Activated CD8-positive, alpha-beta T cell treated with anti-CD3 and anti-CD28 coated beads, Interleukin-2, amount 10 ng/mL, durations not matched to agents 7 days and 5 days (primary cell): ENCODE data around the gene KIAA1755. TPM values are rescaled to one million over a fixed set of nuclear protein-coding genes. Genes with fewer than 3 reads are reported as not detected.
"Not testable (repeated sequence)": the region's sequence is repeated elsewhere in the genome, so short reads cannot be mapped to it uniquely, and the experiment has no call there.

Experiments
- ATAC-seq: fragments of 150-1000 bp; cut with Tn5 transposase; one replicate; pipeline ENCODE4 v1.10.0; 2021; ENCODE audit warnings: moderate library complexity
- CTCF ChIA-PET: fragments of 350-600 bp; sonication (Branson Sonifier 250); formaldehyde crosslinking; loops from one replicate; lab custom pipeline; 2021; ENCODE audit warnings: antibody characterized with exemption; lab: Charles Lee
- POLR2A ChIA-PET: fragments of 350-600 bp; sonication (Branson Sonifier 250); formaldehyde crosslinking; loops from one replicate; lab custom pipeline; 2021; ENCODE audit warnings: antibody characterized with exemption; lab: Charles Lee
- DNase-seq: peaks from one replicate; pipeline ENCODE4 v3.0.0-alpha.2; 2020
- H3K27ac Mint-ChIP-seq: one replicate; pipeline ENCODE4 v1.8.0; 2021; ENCODE audit warnings: mild to moderate bottlenecking, mixed read lengths
- H3K27me3 Mint-ChIP-seq: one replicate; pipeline ENCODE4 v1.8.0; 2021; ENCODE audit warnings: low read depth, mixed read lengths
- H3K36me3 Mint-ChIP-seq: one replicate; pipeline ENCODE4 v1.8.0; 2021; ENCODE audit warnings: low read depth, mixed read lengths
- H3K4me1 Mint-ChIP-seq: one replicate; pipeline ENCODE4 v1.8.0; 2021; ENCODE audit warnings: low read depth, mixed read lengths
- H3K4me3 Mint-ChIP-seq: one replicate; pipeline ENCODE4 v1.8.0; 2021; ENCODE audit warnings: mild to moderate bottlenecking, mixed read lengths
- H3K9me3 Mint-ChIP-seq: one replicate; pipeline ENCODE4 v1.8.0; 2022; ENCODE audit warnings: mixed read lengths; ENCODE audit not compliant: insufficient read depth
- total RNA-seq, 2 experiments: library from RNA; stranded (reverse); gene quantifications; one replicate each; pipeline ENCODE4 v1.2.3, GENCODE V29; 2021

The KIAA1755 gene
- total RNA-seq, 2 experiments from 2014 or later = not detected

- POLR2A ChIA-PET, H3K27ac Mint-ChIP-seq: not testable (repeated sequence)
These were observed 23.6 kb upstream of the KIAA1755 start for GRCh38 chr20:38284066-38284650.

GRCh38 chr20:38283236-38283635, 22.7 kb upstream of the KIAA1755 start:
- H3K9me3 Mint-ChIP-seq = no peaks in the 10 kb centered on the region
- CTCF ChIA-PET = no interaction called here
- H3K4me3 Mint-ChIP-seq = no peak overlapping the region
- DNase-seq (no peak), ATAC-seq (no peak)
- H3K27ac Mint-ChIP-seq = no peak overlapping the region
- no peaks in the 10 kb centered on the region for H3K36me3 Mint-ChIP-seq
- H3K4me1 Mint-ChIP-seq = no peaks in the 10 kb centered on the region
- POLR2A ChIA-PET = no interaction called here
- H3K27me3 Mint-ChIP-seq = peaks cover 14% of the 10 kb centered on the region

More at GRCh38 chr20:38284066-38284650, 23.6 kb upstream of the KIAA1755 start:
- CTCF ChIA-PET, DNase-seq, H3K36me3 Mint-ChIP-seq, H3K9me3 Mint-ChIP-seq, H3K4me3 Mint-ChIP-seq, ATAC-seq, H3K4me1 Mint-ChIP-seq: not testable (repeated sequence)
- peaks cover 14% of the 10 kb centered on the region for H3K27me3 Mint-ChIP-seq

- POLR2A ChIA-PET, H3K27me3 Mint-ChIP-seq, ATAC-seq, H3K36me3 Mint-ChIP-seq, H3K9me3 Mint-ChIP-seq, H3K4me3 Mint-ChIP-seq, DNase-seq, CTCF ChIA-PET, H3K4me1 Mint-ChIP-seq, H3K27ac Mint-ChIP-seq: not testable (repeated sequence)
These were observed 20.8 kb upstream of the KIAA1755 start for GRCh38 chr20:38281176-38281915.

- no peak overlapping the region for H3K4me3 Mint-ChIP-seq
- H3K36me3 Mint-ChIP-seq = no peaks in the 10 kb centered on the region
- H3K27me3 Mint-ChIP-seq = peaks cover 9% of the 10 kb centered on the region
- no peak overlapping the region for H3K27ac Mint-ChIP-seq
- CTCF ChIA-PET = no interaction called here
- POLR2A ChIA-PET = no interaction called here
- no peaks in the 10 kb centered on the region for H3K4me1 Mint-ChIP-seq
- H3K9me3 Mint-ChIP-seq = no peaks in the 10 kb centered on the region
- ATAC-seq (no peak), DNase-seq (no peak)
These were observed 18.2 kb upstream of the KIAA1755 start for GRCh38 chr20:38278763-38279162.

- no peak overlapping the region for H3K27ac Mint-ChIP-seq
- H3K4me3 Mint-ChIP-seq = no peak overlapping the region
- ChIA-PET POLR2A (no interaction called here), CTCF (interaction anchor here (0.6 kb wide), 1 partner anchor 195 kb away, joined by 3 read pairs; no protein-coding TSS in a partner anchor)
- H3K4me1 Mint-ChIP-seq = no peaks in the 10 kb centered on the region
- ATAC-seq (no peak), DNase-seq (no peak)
- no peaks in the 10 kb centered on the region for H3K36me3 Mint-ChIP-seq
- peaks cover 4% of the 10 kb centered on the region for H3K27me3 Mint-ChIP-seq
- H3K9me3 Mint-ChIP-seq = no peaks in the 10 kb centered on the region
These were observed 17.6 kb upstream of the KIAA1755 start for GRCh38 chr20:38278131-38278530.

- ATAC-seq (no peak), DNase-seq (no peak)
- Mint-ChIP-seq H3K4me1 (no peaks in the 10 kb centered on the region), H3K36me3 (no peaks in the 10 kb centered on the region), H3K9me3 (no peaks in the 10 kb centered on the region), H3K27me3 (peaks cover 4% of the 10 kb centered on the region), H3K4me3 (no peak overlapping the region), H3K27ac (no peak overlapping the region)
- ChIA-PET CTCF (no interaction called here), POLR2A (no interaction called here)
These were observed 17.2 kb upstream of the KIAA1755 start for GRCh38 chr20:38277691-38278090.

- CTCF ChIA-PET = no interaction called here
These were observed 16.8 kb upstream of the KIAA1755 start for GRCh38 chr20:38277285-38277684.

GRCh38 chr20:38275815-38276550, 15.4 kb upstream of the KIAA1755 start:
- H3K4me3 Mint-ChIP-seq = no peak overlapping the region
- ATAC-seq = no peak
- peaks cover 4% of the 10 kb centered on the region for H3K27me3 Mint-ChIP-seq
- no peak for DNase-seq
- no peaks in the 10 kb centered on the region for H3K9me3 Mint-ChIP-seq
- H3K36me3 Mint-ChIP-seq = no peaks in the 10 kb centered on the region
- H3K27ac Mint-ChIP-seq = no peak overlapping the region
- CTCF ChIA-PET = no interaction called here
- POLR2A ChIA-PET = no interaction called here
- H3K4me1 Mint-ChIP-seq = no peaks in the 10 kb centered on the region

More at GRCh38 chr20:38277285-38277684, 16.8 kb upstream of the KIAA1755 start:
- Mint-ChIP-seq H3K36me3 (no peaks in the 10 kb centered on the region), H3K4me1 (no peaks in the 10 kb centered on the region), H3K27me3 (peaks cover 4% of the 10 kb centered on the region), H3K4me3 (no peak overlapping the region), H3K9me3 (no peaks in the 10 kb centered on the region), H3K27ac (no peak overlapping the region)
- no peak for ATAC-seq
- no peak for DNase-seq
- POLR2A ChIA-PET = no interaction called here

GRCh38 chr20:38272961-38273360, 12.4 kb upstream of the KIAA1755 start:
- H3K27me3 Mint-ChIP-seq = peaks cover 7% of the 10 kb centered on the region
- no peak overlapping the region for H3K27ac Mint-ChIP-seq
- H3K4me1 Mint-ChIP-seq = no peaks in the 10 kb centered on the region
- no peaks in the 10 kb centered on the region for H3K9me3 Mint-ChIP-seq
- CTCF ChIA-PET = no interaction called here
- H3K4me3 Mint-ChIP-seq = no peak overlapping the region
- POLR2A ChIA-PET = no interaction called here
- no peak for DNase-seq
- no peak for ATAC-seq
- no peaks in the 10 kb centered on the region for H3K36me3 Mint-ChIP-seq

GRCh38 chr20:38272398-38272797, 11.9 kb upstream of the KIAA1755 start:
- H3K36me3 Mint-ChIP-seq = no peaks in the 10 kb centered on the region
- ChIA-PET POLR2A (no interaction called here), CTCF (no interaction called here)
- ATAC-seq = no peak
- peaks cover 9% of the 10 kb centered on the region for H3K27me3 Mint-ChIP-seq
- H3K9me3 Mint-ChIP-seq = no peaks in the 10 kb centered on the region
- no peak overlapping the region for H3K27ac Mint-ChIP-seq
- no peak for DNase-seq
- H3K4me3 Mint-ChIP-seq = no peak overlapping the region
- H3K4me1 Mint-ChIP-seq = no peaks in the 10 kb centered on the region

- H3K36me3 Mint-ChIP-seq = no peaks in the 10 kb centered on the region
- H3K27ac Mint-ChIP-seq = no peak overlapping the region
- no peak overlapping the region for H3K4me3 Mint-ChIP-seq
- H3K4me1 Mint-ChIP-seq = no peaks in the 10 kb centered on the region
- no peak for ATAC-seq
- no peak for DNase-seq
- POLR2A ChIA-PET = no interaction called here
- CTCF ChIA-PET = no interaction called here
- H3K27me3 Mint-ChIP-seq = peaks cover 12% of the 10 kb centered on the region
- no peaks in the 10 kb centered on the region for H3K9me3 Mint-ChIP-seq
These were observed 11.1 kb upstream of the KIAA1755 start for GRCh38 chr20:38271608-38272120.
